ENCODE data around the gene GET3. TPM values are rescaled to one million over a fixed set of nuclear protein-coding genes. Genes with fewer than 3 reads are reported as not detected.

The GET3 gene
- total and polyA plus RNA-seq, 2 of the 13 experiments (the other 11 are each of a cell fraction or from before 2014, with no cell fraction given), result 57.7 to 59.4 TPM

DNA sequence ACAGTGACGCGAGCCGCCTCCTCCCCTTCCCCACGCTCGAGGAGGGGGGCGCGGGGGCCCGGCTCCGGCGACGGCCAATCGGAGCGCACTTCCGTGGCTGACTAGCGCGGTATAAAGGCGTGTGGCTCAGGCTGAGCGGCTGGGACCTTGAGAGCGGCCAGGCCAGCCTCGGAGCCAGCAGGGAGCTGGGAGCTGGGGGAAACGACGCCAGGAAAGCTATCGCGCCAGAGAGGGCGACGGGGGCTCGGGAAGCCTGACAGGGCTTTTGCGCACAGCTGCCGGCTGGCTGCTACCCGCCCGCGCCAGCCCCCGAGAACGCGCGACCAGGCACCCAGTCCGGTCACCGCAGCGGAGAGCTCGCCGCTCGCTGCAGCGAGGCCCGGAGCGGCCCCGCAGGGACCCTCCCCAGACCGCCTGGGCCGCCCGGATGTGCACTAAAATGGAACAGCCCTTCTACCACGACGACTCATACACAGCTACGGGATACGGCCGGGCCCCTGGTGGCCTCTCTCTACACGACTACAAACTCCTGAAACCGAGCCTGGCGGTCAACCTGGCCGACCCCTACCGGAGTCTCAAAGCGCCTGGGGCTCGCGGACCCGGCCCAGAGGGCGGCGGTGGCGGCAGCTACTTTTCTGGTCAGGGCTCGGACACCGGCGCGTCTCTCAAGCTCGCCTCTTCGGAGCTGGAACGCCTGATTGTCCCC, 54.2 kb downstream of the GET3 start, which contains the start of gene JUNB (continued):
- TF ChIP-seq, protein P1, sequence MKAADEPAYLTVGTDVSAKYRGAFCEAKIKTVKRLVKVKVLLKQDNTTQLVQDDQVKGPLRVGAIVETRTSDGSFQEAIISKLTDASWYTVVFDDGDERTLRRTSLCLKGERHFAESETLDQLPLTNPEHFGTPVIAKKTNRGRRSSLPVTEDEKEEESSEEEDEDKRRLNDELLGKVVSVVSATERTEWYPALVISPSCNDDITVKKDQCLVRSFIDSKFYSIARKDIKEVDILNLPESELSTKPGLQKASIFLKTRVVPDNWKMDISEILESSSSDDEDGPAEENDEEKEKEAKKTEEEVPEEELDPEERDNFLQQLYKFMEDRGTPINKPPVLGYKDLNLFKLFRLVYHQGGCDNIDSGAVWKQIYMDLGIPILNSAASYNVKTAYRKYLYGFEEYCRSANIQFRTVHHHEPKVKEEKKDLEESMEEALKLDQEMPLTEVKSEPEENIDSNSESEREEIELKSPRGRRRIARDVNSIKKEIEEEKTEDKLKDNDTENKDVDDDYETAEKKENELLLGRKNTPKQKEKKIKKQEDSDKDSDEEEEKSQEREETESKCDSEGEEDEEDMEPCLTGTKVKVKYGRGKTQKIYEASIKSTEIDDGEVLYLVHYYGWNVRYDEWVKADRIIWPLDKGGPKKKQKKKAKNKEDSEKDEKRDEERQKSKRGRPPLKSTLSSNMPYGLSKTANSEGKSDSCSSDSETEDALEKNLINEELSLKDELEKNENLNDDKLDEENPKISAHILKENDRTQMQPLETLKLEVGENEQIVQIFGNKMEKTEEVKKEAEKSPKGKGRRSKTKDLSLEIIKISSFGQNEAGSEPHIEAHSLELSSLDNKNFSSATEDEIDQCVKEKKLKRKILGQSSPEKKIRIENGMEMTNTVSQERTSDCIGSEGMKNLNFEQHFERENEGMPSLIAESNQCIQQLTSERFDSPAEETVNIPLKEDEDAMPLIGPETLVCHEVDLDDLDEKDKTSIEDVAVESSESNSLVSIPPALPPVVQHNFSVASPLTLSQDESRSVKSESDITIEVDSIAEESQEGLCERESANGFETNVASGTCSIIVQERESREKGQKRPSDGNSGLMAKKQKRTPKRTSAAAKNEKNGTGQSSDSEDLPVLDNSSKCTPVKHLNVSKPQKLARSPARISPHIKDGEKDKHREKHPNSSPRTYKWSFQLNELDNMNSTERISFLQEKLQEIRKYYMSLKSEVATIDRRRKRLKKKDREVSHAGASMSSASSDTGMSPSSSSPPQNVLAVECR (CRISPR knock-in tag; IDR thresholded peaks at IDR 0.05; ENCODE audit: borderline replicate concordance), result peak; percentile 93; the same call in 1 of the 2 replicates
- TF ChIP-seq CENPT (CRISPR knock-in tag; IDR thresholded peaks at IDR 0.05; ENCODE audit: low read depth) (no peak), ZNF891 (CRISPR knock-in tag; IDR thresholded peaks at IDR 0.05) (peak; percentile 88; the same call in 1 of the 2 replicates), JUNB (CRISPR knock-in tag; IDR thresholded peaks at IDR 0.05; ENCODE audit: borderline replicate concordance) (no peak), ATF7-NPFF (CRISPR knock-in tag; IDR thresholded peaks at IDR 0.05; ENCODE audit: low read depth) (peak; percentile 85), ZC3H13 (CRISPR knock-in tag; IDR thresholded peaks at IDR 0.05) (no peak), ZSCAN9 (CRISPR knock-in tag; IDR thresholded peaks at IDR 0.05; ENCODE audit: borderline replicate concordance) (peak; percentile 90), ZNF143 (CRISPR knock-in tag; IDR thresholded peaks at IDR 0.05) (0 out of 2 replicates have a peak, but pooled peaks have one; percentile 17), FOXJ3 (CRISPR knock-in tag; IDR thresholded peaks at IDR 0.05; ENCODE audit: borderline replicate concordance) (0 out of 2 replicates have a peak, but pooled peaks have one; percentile 49), ZNF484 (CRISPR knock-in tag; IDR thresholded peaks at IDR 0.05; ENCODE audit: borderline replicate concordance, low read depth) (no peak)
- TF ChIP-seq, protein P2, sequence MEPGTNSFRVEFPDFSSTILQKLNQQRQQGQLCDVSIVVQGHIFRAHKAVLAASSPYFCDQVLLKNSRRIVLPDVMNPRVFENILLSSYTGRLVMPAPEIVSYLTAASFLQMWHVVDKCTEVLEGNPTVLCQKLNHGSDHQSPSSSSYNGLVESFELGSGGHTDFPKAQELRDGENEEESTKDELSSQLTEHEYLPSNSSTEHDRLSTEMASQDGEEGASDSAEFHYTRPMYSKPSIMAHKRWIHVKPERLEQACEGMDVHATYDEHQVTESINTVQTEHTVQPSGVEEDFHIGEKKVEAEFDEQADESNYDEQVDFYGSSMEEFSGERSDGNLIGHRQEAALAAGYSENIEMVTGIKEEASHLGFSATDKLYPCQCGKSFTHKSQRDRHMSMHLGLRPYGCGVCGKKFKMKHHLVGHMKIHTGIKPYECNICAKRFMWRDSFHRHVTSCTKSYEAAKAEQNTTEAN (CRISPR knock-in tag; conservative IDR thresholded peaks at IDR 0.05), result no peak
- TF ChIP-seq, protein P3, sequence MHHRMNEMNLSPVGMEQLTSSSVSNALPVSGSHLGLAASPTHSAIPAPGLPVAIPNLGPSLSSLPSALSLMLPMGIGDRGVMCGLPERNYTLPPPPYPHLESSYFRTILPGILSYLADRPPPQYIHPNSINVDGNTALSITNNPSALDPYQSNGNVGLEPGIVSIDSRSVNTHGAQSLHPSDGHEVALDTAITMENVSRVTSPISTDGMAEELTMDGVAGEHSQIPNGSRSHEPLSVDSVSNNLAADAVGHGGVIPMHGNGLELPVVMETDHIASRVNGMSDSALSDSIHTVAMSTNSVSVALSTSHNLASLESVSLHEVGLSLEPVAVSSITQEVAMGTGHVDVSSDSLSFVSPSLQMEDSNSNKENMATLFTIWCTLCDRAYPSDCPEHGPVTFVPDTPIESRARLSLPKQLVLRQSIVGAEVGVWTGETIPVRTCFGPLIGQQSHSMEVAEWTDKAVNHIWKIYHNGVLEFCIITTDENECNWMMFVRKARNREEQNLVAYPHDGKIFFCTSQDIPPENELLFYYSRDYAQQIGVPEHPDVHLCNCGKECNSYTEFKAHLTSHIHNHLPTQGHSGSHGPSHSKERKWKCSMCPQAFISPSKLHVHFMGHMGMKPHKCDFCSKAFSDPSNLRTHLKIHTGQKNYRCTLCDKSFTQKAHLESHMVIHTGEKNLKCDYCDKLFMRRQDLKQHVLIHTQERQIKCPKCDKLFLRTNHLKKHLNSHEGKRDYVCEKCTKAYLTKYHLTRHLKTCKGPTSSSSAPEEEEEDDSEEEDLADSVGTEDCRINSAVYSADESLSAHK (CRISPR knock-in tag; IDR thresholded peaks at IDR 0.05; ENCODE audit: borderline replicate concordance), result 0 out of 2 replicates have a peak, but pooled peaks have one; percentile 54
- TF ChIP-seq, protein P4, sequence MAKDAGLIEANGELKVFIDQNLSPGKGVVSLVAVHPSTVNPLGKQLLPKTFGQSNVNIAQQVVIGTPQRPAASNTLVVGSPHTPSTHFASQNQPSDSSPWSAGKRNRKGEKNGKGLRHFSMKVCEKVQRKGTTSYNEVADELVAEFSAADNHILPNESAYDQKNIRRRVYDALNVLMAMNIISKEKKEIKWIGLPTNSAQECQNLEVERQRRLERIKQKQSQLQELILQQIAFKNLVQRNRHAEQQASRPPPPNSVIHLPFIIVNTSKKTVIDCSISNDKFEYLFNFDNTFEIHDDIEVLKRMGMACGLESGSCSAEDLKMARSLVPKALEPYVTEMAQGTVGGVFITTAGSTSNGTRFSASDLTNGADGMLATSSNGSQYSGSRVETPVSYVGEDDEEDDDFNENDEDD (CRISPR knock-in tag; IDR thresholded peaks at IDR 0.05; ENCODE audit: borderline replicate concordance), result peak; percentile 77; the same call in 1 of the 2 replicates
- TF ChIP-seq, protein P5, sequence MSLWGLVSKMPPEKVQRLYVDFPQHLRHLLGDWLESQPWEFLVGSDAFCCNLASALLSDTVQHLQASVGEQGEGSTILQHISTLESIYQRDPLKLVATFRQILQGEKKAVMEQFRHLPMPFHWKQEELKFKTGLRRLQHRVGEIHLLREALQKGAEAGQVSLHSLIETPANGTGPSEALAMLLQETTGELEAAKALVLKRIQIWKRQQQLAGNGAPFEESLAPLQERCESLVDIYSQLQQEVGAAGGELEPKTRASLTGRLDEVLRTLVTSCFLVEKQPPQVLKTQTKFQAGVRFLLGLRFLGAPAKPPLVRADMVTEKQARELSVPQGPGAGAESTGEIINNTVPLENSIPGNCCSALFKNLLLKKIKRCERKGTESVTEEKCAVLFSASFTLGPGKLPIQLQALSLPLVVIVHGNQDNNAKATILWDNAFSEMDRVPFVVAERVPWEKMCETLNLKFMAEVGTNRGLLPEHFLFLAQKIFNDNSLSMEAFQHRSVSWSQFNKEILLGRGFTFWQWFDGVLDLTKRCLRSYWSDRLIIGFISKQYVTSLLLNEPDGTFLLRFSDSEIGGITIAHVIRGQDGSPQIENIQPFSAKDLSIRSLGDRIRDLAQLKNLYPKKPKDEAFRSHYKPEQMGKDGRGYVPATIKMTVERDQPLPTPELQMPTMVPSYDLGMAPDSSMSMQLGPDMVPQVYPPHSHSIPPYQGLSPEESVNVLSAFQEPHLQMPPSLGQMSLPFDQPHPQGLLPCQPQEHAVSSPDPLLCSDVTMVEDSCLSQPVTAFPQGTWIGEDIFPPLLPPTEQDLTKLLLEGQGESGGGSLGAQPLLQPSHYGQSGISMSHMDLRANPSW (CRISPR knock-in tag; IDR thresholded peaks at IDR 0.05; ENCODE audit: borderline replicate concordance), result peak; percentile 54; the same call in 1 of the 2 replicates
- TF ChIP-seq, protein P6, sequence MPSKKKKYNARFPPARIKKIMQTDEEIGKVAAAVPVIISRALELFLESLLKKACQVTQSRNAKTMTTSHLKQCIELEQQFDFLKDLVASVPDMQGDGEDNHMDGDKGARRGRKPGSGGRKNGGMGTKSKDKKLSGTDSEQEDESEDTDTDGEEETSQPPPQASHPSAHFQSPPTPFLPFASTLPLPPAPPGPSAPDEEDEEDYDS (CRISPR knock-in tag; IDR thresholded peaks at IDR 0.05), result peak; percentile 99

All from HepG2 (cell line).